PFSK-1 (cell line): ENCODE measurements around the gene FAM118B.

Experiments used
- FOXP2 ChIP-seq: optimal IDR thresholded peaks from 2 replicates; pipeline ENCODE3; 2011; ENCODE audit warnings: borderline replicate concordance, control low read depth, inconsistent platforms; ENCODE audit not compliant: insufficient read depth; ENCODE audit errors: extremely low read length, extremely low read depth
- POLR2AphosphoS5 ChIP-seq: IDR thresholded peaks from 2 replicates; pipeline ENCODE4 v1.6.1; 2012; ENCODE audit warnings: low read depth, mild to moderate bottlenecking, control low read depth, low read length, moderate library complexity
- REST ChIP-seq, 2 experiments: IDR thresholded peaks; 2 replicates each; pipeline versions ENCODE4 v1.6.1 to v1.8.0; 2011 to 2012; ENCODE audit warnings: low read depth in 2 of 2, low read length in 2 of 2, control low read depth in 1 of 2, inconsistent platforms in 1 of 2, mild to moderate bottlenecking in 1 of 2, moderate library complexity in 1 of 2; ENCODE audit not compliant: insufficient read depth in 1 of 2
- SIN3A ChIP-seq: IDR thresholded peaks from 2 replicates; pipeline ENCODE4 v1.6.1; 2012; ENCODE audit warnings: mild to moderate bottlenecking, low read length, moderate library complexity, borderline replicate concordance; ENCODE audit not compliant: insufficient read depth
- TAF1 ChIP-seq: IDR thresholded peaks from 2 replicates; pipeline ENCODE4 v1.6.1; 2012; ENCODE audit warnings: low read length, control low read depth, borderline replicate concordance; ENCODE audit not compliant: insufficient read depth

Gene FAM118B

GRCh38 chr11:126232683-126233082 lies 21.1 kb downstream of the FAM118B start:
- TF ChIP-seq FOXP2, result no peak

- no peak for TF ChIP-seq REST (IDR thresholded peaks at IDR 0.05; ENCODE audit: insufficient read depth in 1 of 2, low read depth in 2 of 2, low read length in 2 of 2)
- TF ChIP-seq POLR2AphosphoS5, result no peak
- TF ChIP-seq SIN3A, result no peak
- no peak for TF ChIP-seq FOXP2
- no peak for TF ChIP-seq TAF1
Measured at GRCh38 chr11:126233391-126233790, 21.8 kb downstream of the FAM118B start.

- no peak for TF ChIP-seq FOXP2
- no peak for TF ChIP-seq POLR2AphosphoS5
- no peak for TF ChIP-seq TAF1
- no peak for TF ChIP-seq REST (IDR thresholded peaks at IDR 0.05; ENCODE audit: insufficient read depth in 1 of 2, low read depth in 2 of 2, low read length in 2 of 2)
- no peak for TF ChIP-seq SIN3A
Measured at GRCh38 chr11:126246636-126247035, 35.1 kb downstream of the FAM118B start.

- no peak for TF ChIP-seq TAF1
- no peak for TF ChIP-seq FOXP2
- TF ChIP-seq POLR2AphosphoS5, result no peak
- TF ChIP-seq REST (IDR thresholded peaks at IDR 0.05; ENCODE audit: insufficient read depth in 1 of 2, low read depth in 2 of 2, low read length in 2 of 2), result no peak
- no peak for TF ChIP-seq SIN3A
Measured at GRCh38 chr11:126253265-126253664, 41.7 kb downstream of the FAM118B start.

- TF ChIP-seq REST (IDR thresholded peaks at IDR 0.05; ENCODE audit: insufficient read depth in 1 of 2, low read depth in 2 of 2, low read length in 2 of 2) (no peak), TAF1 (no peak), FOXP2 (no peak), POLR2AphosphoS5 (no peak), SIN3A (no peak)
Measured at GRCh38 chr11:126254819-126255218, 43.2 kb downstream of the FAM118B start.
